Activated CD4-positive, alpha-beta memory T cell treated with anti-CD3 and anti-CD28 coated beads, Interleukin-2, amount 10 ng/mL, durations not matched to agents 7 days and 5 days (primary cell): ENCODE measurements around the gene NPBWR2. TPM values are rescaled to one million over a fixed set of nuclear protein-coding genes. Genes with fewer than 3 reads are reported as not detected.
"Not testable (repeated sequence)": the region's sequence is repeated elsewhere in the genome, so short reads cannot be mapped to it uniquely, and the experiment has no call there.

ENCODE experiments used
- CTCF ChIA-PET: fragments of 350-600 bp; sonication (Branson Sonifier 250); formaldehyde crosslinking; loops from one replicate; lab custom pipeline; 2021; ENCODE audit warnings: antibody characterized with exemption, inconsistent platforms; lab: Charles Lee
- POLR2A ChIA-PET: fragments of 350-600 bp; sonication (Branson Sonifier 250); formaldehyde crosslinking; loops from one replicate; lab custom pipeline; 2021; ENCODE audit warnings: antibody characterized with exemption; lab: Charles Lee
- DNase-seq: peaks from one replicate; pipeline ENCODE4 v3.0.0-alpha.2; 2020
- H3K27ac Mint-ChIP-seq: one replicate; pipeline ENCODE4 v1.8.0; 2021; ENCODE audit warnings: mild to moderate bottlenecking, mixed read lengths
- H3K27me3 Mint-ChIP-seq: one replicate; pipeline ENCODE4 v1.8.0; 2021; ENCODE audit warnings: mixed read lengths
- H3K36me3 Mint-ChIP-seq: one replicate; pipeline ENCODE4 v1.8.0; 2021; ENCODE audit warnings: low read depth, mixed read lengths
- H3K4me1 Mint-ChIP-seq: one replicate; pipeline ENCODE4 v1.8.0; 2021; ENCODE audit warnings: mixed read lengths
- H3K4me3 Mint-ChIP-seq: one replicate; pipeline ENCODE4 v1.8.0; 2021; ENCODE audit warnings: mild to moderate bottlenecking, mixed read lengths
- H3K9me3 Mint-ChIP-seq: one replicate; pipeline ENCODE4 v1.8.0; 2021; ENCODE audit warnings: mixed read lengths
- total RNA-seq, 2 experiments: library from RNA; stranded (reverse); gene quantifications; one replicate each; pipeline ENCODE4 v1.2.3, GENCODE V29; 2021

NPBWR2 gene
- total RNA-seq, 2 experiments from 2014 or later: not detected

DNA sequence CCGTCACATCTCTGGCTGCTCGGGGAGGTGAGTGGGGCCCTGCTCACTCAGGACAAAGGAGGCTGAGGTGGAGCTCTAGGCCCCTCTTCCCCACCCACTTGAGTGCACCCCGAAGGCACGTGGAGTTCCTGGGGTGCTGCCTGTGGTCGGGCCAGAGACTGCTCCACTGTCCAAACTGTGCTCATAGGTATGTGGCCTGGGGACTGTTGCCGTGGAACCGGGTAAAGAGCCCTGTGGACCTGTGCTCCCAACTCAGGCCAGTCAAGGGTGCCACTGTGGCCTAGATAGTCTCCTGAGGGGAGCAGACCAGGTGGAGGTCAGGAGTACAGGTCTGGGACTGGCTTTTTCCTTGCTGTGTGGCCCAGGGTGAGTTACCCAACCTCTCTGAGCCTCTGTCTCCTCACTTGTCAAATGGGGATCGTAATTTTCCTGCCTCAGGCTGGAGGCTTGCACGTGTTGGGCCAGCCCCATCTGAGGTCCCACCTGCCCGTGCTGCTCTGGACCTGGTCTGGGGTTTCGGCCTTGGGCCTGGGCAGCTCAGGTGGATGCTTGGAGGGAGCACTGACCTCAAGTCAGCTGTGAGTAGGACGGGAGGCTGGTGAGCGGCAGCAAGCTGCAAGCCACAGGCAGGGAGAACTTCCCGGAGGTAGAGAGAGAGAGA is 12.4 kb upstream of the NPBWR2 start:
- ChIA-PET POLR2A (interaction anchor here (0.6 to 2.5 kb wide), 5 partner anchors 36 to 413 kb away, joined by 3 to 10 read pairs (median 3); partner anchors contain the start of genes LKAAEAR1, OPRL1, RGS19 and SAMD10), CTCF (interaction anchor here (0.6 to 4.2 kb wide), 9 partner anchors 11 to 582 kb away, joined by 3 to 34 read pairs (median 5); partner anchors contain the start of genes LKAAEAR1, OPRL1, PRPF6 and PTK6)
- no peaks in the 10 kb centered on the region for H3K9me3 Mint-ChIP-seq
- peaks cover 18% of the 10 kb centered on the region for H3K27me3 Mint-ChIP-seq
- H3K4me1 Mint-ChIP-seq: peaks cover 10% of the 10 kb centered on the region
- DNase-seq: no peak
- H3K36me3 Mint-ChIP-seq: no peaks in the 10 kb centered on the region
- peak overlapping the region; percentile 37 for H3K4me3 Mint-ChIP-seq
- no peak overlapping the region for H3K27ac Mint-ChIP-seq

DNA sequence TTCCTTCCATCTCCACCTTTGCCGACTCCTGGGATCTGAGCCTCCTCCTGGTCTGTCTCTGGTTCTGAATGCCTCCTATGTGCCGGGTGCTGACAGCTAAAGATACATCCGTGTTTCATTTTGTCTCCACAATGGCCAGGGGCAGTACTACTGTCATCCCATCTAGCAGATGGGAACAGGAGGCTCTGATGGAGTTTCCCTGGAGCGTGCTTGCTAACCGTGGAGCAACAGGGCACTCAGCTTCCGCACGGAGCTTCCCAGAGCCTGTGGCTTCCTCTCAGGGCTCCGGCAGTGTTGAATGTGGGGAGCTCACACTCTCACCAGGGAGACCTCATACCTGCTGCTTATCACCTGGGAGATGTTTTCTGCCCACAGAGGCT is 11.9 kb upstream of the NPBWR2 start:
- Mint-ChIP-seq H3K36me3 (no peaks in the 10 kb centered on the region), H3K9me3 (no peaks in the 10 kb centered on the region), H3K4me3 (no peak overlapping the region), H3K27me3 (peaks cover 14% of the 10 kb centered on the region), H3K4me1 (peaks cover 10% of the 10 kb centered on the region), H3K27ac (no peak overlapping the region)
- ChIA-PET POLR2A (interaction anchor here (2.5 kb wide), 1 partner anchor 41 kb away, joined by 10 read pairs; the partner anchor contains the start of genes OPRL1 and RGS19), CTCF (interaction anchor here (3.1 to 4.2 kb wide), 3 partner anchors 34 to 139 kb away, joined by 17 to 34 read pairs (median 27); partner anchors contain the start of genes LKAAEAR1, PRPF6 and SAMD10)
- DNase-seq: no peak

DNA sequence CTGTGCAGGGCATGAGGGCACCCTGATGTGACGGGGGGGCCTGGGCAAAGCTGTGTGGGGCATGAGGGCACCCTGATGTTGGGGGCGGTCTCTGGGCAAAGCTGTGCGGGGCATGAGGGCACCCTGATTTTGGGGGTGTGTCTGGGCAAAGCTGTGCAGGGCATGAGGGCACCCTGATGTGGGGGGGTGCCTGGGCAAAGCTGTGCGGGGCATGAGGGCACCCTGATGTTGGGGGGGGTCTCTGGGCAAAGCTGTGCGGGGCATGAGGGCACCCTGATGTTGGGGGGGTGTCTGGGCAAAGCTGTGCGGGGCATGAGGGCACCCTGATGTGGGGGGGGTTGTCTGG is 10.0 kb upstream of the NPBWR2 start:
- H3K36me3 Mint-ChIP-seq, CTCF ChIA-PET, H3K9me3 Mint-ChIP-seq, H3K27me3 Mint-ChIP-seq, H3K4me1 Mint-ChIP-seq, DNase-seq, H3K4me3 Mint-ChIP-seq, H3K27ac Mint-ChIP-seq, POLR2A ChIA-PET: not testable (repeated sequence)

DNA sequence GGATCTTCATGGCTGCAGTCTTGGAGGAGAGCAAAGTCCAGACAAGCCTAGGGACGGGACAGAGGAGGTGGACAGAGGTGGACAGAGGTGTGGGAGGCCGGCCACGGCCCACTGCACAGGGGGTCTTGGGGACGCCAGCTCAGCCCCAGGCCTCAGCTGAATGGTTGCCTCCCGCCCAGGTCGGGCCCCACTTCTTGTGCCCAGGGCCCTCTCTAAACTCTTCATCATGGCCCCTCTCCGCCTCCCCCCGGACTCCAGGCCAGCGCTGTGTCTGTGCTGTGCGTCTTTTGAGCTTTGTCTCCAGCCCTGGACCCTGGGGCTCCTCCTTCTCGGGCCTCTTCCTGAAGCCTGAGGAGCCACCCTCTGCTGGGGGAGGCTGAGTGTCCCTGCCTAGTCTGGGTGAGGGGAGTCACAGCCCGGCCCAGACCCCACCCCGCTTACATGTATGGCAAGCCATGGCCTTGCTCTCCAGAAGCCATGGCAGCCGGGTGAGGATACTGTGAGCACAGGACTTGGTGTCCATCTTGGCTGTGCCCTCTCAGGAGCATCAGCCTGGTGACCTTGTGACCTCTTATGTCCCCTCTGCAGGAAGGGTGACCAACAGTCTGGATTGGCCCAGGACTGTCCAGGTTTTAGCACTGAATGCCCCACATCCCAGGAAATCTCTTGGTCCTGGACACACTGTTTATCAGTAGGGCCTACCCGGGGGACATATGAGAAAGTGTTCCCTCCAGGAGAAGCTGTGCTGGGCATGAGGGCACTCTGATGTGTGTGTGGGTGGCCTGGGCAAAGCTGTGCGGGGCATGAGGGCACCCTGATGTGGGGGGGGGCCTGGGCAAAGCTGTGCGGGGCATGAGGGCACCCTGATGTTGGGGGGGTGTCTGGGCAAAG is 9.4 kb upstream of the NPBWR2 start:
- DNase-seq: no peak
- peaks cover 9% of the 10 kb centered on the region for H3K27me3 Mint-ChIP-seq
- no peak overlapping the region for H3K27ac Mint-ChIP-seq
- no peaks in the 10 kb centered on the region for H3K9me3 Mint-ChIP-seq
- H3K4me1 Mint-ChIP-seq: peaks cover 10% of the 10 kb centered on the region
- no peaks in the 10 kb centered on the region for H3K36me3 Mint-ChIP-seq
- ChIA-PET CTCF (interaction anchor here (1.4 to 2.3 kb wide), 2 partner anchors 33 to 579 kb away, joined by 3 to 7 read pairs; no protein-coding TSS in a partner anchor), POLR2A (no interaction called here)
- no peak overlapping the region for H3K4me3 Mint-ChIP-seq

DNA sequence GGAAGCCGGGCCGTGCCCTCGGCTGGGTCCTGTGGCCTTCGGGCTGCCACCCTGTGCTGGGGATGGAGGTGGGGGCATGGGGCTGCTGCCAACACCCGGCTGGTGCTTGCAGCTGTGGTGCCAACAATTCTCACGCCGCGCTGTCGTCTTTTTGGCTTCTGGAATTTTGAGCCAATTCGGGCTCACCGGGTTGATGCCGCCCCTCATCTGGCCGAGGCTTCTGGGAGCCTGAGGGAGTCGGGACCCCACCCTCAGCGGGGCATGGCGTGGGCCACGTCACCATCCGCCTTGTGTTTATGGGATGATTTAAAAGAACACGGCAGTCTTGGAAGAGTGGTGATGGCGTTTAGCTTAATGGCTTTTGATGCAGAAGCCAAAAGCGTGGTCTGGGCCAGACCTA is 8.7 kb upstream of the NPBWR2 start:
- POLR2A ChIA-PET: no interaction called here

DNA sequence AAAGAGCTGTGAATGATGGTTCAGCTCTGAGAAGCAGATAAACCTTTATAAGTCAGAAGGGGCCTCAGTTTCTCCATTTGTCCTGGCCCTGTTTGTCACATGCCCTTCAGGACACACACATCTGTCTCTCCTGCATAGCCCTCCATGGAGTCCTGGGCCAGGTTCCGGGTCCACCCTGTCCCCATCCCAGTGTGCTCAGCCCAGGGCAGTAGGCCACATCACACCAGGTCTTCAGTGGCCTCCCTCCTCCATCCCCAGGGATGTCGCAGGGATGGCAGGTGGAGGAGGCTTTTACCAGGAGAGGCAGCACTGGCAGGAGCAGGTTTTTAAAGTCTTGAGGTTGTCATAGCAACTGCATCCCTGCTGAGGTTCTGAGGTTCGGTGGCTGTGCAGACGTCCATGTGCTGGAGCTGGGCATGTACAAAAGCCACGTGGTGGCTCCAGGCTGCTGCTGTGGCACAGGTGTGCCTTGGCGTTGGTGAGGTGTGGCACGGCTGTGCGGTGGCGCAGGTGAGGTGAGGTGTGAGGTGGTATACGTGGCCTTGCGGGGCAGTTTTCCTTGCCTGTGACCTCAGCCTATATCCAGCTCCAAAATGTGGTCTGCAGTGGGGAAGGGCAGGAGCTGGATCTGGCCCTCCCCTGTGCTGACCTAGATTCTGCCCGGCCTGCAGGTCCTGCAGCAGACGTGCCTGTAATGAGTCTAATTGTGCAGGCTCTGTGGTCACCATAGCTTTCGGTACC is 8.0 kb upstream of the NPBWR2 start:
- peaks cover 7% of the 10 kb centered on the region for H3K4me1 Mint-ChIP-seq
- no peaks in the 10 kb centered on the region for H3K9me3 Mint-ChIP-seq
- DNase-seq: no peak
- POLR2A ChIA-PET: no interaction called here
- H3K27ac Mint-ChIP-seq: no peak overlapping the region
- CTCF ChIA-PET: interaction anchor here (1.4 to 2.3 kb wide), 2 partner anchors 32 to 578 kb away, joined by 3 to 7 read pairs; no protein-coding TSS in a partner anchor
- no peak overlapping the region for H3K4me3 Mint-ChIP-seq
- no peaks in the 10 kb centered on the region for H3K27me3 Mint-ChIP-seq
- H3K36me3 Mint-ChIP-seq: no peaks in the 10 kb centered on the region

More for the DNA sequence above, 8.7 kb upstream of the NPBWR2 start:
- Mint-ChIP-seq H3K27ac (no peak overlapping the region), H3K9me3 (no peaks in the 10 kb centered on the region), H3K27me3 (peaks cover 2% of the 10 kb centered on the region), H3K36me3 (no peaks in the 10 kb centered on the region), H3K4me3 (no peak overlapping the region), H3K4me1 (peaks cover 10% of the 10 kb centered on the region)
- CTCF ChIA-PET: interaction anchor here (1.4 to 2.3 kb wide), 2 partner anchors 32 to 578 kb away, joined by 3 to 7 read pairs; no protein-coding TSS in a partner anchor
- no peak for DNase-seq

DNA sequence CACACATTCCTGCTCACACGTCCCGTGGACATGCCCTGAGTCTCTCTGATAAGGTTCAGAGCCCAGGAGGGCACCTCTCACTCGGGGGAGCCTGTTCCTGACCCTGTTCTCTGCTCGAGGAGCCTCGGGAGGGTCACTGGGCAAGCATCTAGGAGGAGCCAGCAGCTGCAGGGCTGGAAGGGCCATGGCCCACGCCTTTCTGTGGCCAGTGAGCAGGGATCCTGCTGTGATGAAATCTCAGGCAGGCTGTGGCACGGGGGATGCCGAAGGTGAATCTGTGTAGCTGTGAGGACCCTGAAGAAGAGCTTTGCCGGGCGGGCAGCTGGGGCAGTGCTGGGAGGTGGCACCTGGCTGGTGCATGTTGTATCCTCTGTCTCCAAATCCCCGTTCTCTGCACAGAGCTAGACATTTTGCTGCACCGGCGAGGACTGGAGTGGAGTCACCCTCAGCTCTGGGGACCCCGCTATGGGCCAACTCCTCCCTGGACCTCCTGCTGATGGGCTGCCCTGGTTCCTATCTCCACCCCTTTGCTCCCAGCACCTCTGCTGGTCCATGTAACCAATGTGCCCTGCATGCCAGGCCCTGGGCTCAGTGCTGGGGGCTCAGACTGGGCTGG is 7.1 kb upstream of the NPBWR2 start:
- ChIA-PET POLR2A (no interaction called here), CTCF (no interaction called here)
- Mint-ChIP-seq H3K36me3 (no peaks in the 10 kb centered on the region), H3K4me1 (no peaks in the 10 kb centered on the region), H3K4me3 (no peak overlapping the region), H3K9me3 (no peaks in the 10 kb centered on the region), H3K27me3 (no peaks in the 10 kb centered on the region), H3K27ac (no peak overlapping the region)
- DNase-seq: no peak

DNA sequence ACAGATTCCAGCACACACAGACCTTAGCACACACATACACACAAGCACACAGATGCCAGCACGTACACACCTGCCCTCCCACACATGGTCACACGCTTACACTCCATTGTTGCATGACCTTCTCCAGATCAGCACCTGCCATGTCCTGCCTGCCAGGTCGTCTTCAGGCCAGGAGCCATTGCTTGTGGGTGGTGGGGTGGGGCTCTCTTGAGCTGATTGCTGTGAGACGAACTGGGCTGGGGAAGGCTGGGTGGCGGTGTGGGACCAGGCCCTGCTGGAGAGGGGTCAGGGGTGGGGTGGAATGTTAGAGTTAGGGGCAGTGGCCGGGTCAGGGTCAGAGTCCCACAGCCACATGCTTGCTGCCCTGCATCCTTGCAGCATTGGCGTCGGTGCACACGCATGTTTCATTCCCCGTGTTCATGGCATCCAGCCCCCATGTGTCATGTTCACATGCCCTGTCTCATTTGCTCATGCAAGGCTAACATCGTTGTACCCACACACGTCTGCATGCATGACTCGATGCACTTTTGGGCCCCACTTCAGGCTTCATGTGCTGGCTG is 6.5 kb upstream of the NPBWR2 start:
- Mint-ChIP-seq H3K9me3 (no peaks in the 10 kb centered on the region), H3K4me1 (no peaks in the 10 kb centered on the region), H3K27me3 (no peaks in the 10 kb centered on the region), H3K27ac (no peak overlapping the region), H3K36me3 (no peaks in the 10 kb centered on the region), H3K4me3 (no peak overlapping the region)
- POLR2A ChIA-PET: no interaction called here
- CTCF ChIA-PET: no interaction called here
- DNase-seq: no peak

DNA sequence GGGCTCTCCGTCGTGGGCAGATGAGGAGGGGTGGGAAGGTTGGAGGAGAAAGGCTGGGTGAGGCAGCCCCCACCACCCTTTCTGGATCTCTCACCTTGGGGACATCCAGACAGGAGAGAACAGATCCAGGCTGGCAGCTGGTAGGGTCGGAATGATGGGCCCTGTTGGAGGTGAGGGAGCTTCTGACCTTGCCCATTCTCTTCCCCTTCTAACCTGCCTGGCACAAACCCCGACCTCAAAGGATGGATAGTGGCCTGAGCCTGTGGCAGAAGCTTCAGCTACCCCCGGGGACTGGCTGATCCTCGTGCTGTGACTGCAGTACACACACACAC is 6.0 kb upstream of the NPBWR2 start:
- H3K27me3 Mint-ChIP-seq: no peaks in the 10 kb centered on the region
- no peaks in the 10 kb centered on the region for H3K9me3 Mint-ChIP-seq
- H3K4me1 Mint-ChIP-seq: no peaks in the 10 kb centered on the region
- no peak overlapping the region for H3K27ac Mint-ChIP-seq
- H3K4me3 Mint-ChIP-seq: no peak overlapping the region
- POLR2A ChIA-PET: no interaction called here
- DNase-seq: no peak
- no peaks in the 10 kb centered on the region for H3K36me3 Mint-ChIP-seq
- CTCF ChIA-PET: no interaction called here

DNA sequence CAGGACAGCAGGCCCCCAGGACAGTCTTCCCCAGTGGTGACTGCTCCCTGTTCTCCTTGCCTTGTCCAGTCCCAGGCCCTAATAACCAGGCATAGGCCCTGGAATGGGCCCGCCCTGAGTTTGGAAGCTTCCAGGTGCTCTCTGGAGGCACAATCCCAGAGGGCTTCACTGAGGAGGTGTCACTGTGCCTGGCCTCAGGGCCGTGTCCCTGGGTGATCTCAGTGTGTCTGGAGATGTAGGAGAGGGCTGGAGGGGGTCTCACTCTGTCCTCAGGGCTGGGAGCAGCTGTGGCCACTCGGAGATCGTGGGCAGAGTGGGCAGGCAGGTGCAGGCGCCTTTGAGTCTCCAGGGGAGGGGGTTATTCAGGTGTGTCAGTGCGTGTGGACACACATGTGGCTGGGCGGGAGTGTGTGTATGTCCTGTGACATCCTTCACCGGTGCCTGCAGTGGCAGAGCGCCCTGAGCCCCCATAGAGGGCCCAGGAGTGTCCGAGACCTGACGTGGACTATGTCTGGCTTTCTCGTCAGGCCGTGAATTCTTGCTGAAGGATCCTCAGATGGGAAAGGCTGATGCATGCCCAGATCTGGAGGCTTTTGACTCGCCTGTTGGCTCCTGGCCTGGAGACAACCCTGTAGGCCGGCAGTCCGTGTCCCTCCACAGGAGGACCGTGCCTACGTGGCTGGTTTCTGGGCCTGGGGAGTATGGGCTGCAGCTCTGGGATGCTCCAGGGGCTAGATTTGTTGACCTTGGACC is 5.5 kb upstream of the NPBWR2 start:
- no peaks in the 10 kb centered on the region for H3K27me3 Mint-ChIP-seq
- no peak for DNase-seq
- no peaks in the 10 kb centered on the region for H3K36me3 Mint-ChIP-seq
- H3K27ac Mint-ChIP-seq: no peak overlapping the region
- no peak overlapping the region for H3K4me3 Mint-ChIP-seq
- ChIA-PET POLR2A (no interaction called here), CTCF (no interaction called here)
- H3K4me1 Mint-ChIP-seq: no peaks in the 10 kb centered on the region
- H3K9me3 Mint-ChIP-seq: no peaks in the 10 kb centered on the region

DNA sequence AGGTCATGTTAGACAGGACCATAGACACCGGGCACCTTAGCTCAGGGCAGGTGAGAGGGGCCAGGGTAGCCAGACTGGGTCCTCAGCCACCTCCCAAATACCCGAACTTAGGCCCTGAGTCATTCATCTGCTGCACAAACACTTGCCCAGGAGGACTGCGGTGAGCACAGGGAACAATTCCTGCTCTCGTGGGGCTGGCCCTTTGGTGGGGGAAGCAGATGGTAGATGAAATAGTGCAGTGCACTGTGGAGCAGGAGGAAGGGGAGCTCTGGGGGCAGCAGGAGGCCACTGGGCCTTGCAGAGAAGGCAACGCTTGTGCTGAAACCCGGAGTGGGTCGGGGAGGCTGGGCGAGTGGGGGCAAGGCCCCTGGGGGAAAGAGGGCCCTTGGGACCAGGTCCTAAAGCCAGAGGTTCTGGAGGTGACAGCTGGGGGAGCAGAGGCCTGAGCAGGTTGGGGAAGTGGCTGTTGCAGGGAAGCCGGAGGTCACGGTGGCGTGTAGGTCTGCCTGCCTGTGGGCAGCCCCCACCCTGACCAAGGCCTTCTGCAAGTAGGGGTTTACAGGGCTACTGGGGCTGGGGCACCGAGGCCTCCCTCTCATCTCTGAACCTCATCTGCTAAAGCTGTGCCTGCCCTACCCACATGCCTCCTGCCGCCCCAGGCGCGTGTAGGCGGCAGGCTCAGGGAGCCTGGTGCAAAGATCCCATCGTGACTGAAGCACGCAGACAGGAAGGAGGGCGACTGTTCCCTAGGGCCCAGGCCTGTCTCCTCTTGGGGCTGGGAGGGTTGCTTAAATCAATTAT is 4.7 kb upstream of the NPBWR2 start:
- H3K36me3 Mint-ChIP-seq: no peaks in the 10 kb centered on the region
- H3K4me3 Mint-ChIP-seq: no peak overlapping the region
- DNase-seq: no peak
- ChIA-PET POLR2A (no interaction called here), CTCF (no interaction called here)
- no peaks in the 10 kb centered on the region for H3K9me3 Mint-ChIP-seq
- H3K27ac Mint-ChIP-seq: no peak overlapping the region
- no peaks in the 10 kb centered on the region for H3K4me1 Mint-ChIP-seq
- no peaks in the 10 kb centered on the region for H3K27me3 Mint-ChIP-seq
